Mucosa of rectum (tissue), 2 donors: ENCODE results near the gene KCTD5.

Experiments
- H3K27ac ChIP-seq, 2 donors: one replicate each; pipeline ENCODE4 v1.7.0; 2013; ENCODE audit warnings: inconsistent platforms in 2 of 2, low read depth in 2 of 2, low read length in 2 of 2
- H3K27me3 ChIP-seq, 2 donors: one replicate each; pipeline ENCODE4 v1.7.0; 2013; ENCODE audit warnings: low read length in 2 of 2; ENCODE audit not compliant: control insufficient read depth in 2 of 2, insufficient read depth in 2 of 2
- H3K36me3 ChIP-seq, 2 donors: one replicate each; pipeline ENCODE4 v1.7.0; 2013; ENCODE audit warnings: low read length in 2 of 2; ENCODE audit not compliant: control insufficient read depth in 2 of 2, insufficient read depth in 2 of 2
- H3K4me1 ChIP-seq, 2 donors: one replicate each; pipeline ENCODE4 v1.7.0; 2013; ENCODE audit warnings: low read length in 2 of 2, mild to moderate bottlenecking in 1 of 2; ENCODE audit not compliant: control insufficient read depth in 2 of 2, insufficient read depth in 2 of 2
- H3K4me3 ChIP-seq, 2 donors: one replicate each; pipeline ENCODE4 v1.7.0; 2013; ENCODE audit warnings: low read length in 2 of 2
- H3K9ac ChIP-seq, 2 donors: one replicate each; pipeline ENCODE4 v1.7.0; 2013; ENCODE audit warnings: low read length in 2 of 2, low read depth in 1 of 2, mild to moderate bottlenecking in 1 of 2
- H3K9me3 ChIP-seq, 2 donors: one replicate each; pipeline ENCODE4 v1.7.0; 2013; ENCODE audit warnings: low read length in 2 of 2; ENCODE audit not compliant: control insufficient read depth in 2 of 2
- donor health status: healthy.
- donor health status: Normal muscosa, but diverticular disease.

Gene KCTD5

GRCh38 chr16:2741168-2741567 is 58.8 kb downstream of the KCTD5 start:
- no peak overlapping the region for H3K4me3 ChIP-seq
- no peak overlapping the region for H3K9ac ChIP-seq
- no peaks in the 10 kb centered on the region for H3K9me3 ChIP-seq
- H3K4me1 ChIP-seq = no peaks in the 10 kb centered on the region
- H3K27ac ChIP-seq = no peak overlapping the region
- H3K27me3 ChIP-seq = no peaks in the 10 kb centered on the region
- no peaks in the 10 kb centered on the region for H3K36me3 ChIP-seq

- no peak overlapping the region for H3K27ac ChIP-seq
- no peaks in the 10 kb centered on the region for H3K9me3 ChIP-seq
- H3K4me3 ChIP-seq = no peak overlapping the region
- H3K4me1 ChIP-seq = no peaks in the 10 kb centered on the region
- H3K27me3 ChIP-seq = no peaks in the 10 kb centered on the region
- no peaks in the 10 kb centered on the region for H3K36me3 ChIP-seq
- no peak overlapping the region for H3K9ac ChIP-seq
Observed at GRCh38 chr16:2742323-2743006, 60.1 kb downstream of the KCTD5 start.

GRCh38 chr16:2743007-2743810 is 60.9 kb downstream of the KCTD5 start:
- Histone ChIP-seq H3K4me1 (no peaks in the 10 kb centered on the region), H3K4me3 (no peak overlapping the region), H3K27ac (no peak overlapping the region), H3K9me3 (no peaks in the 10 kb centered on the region), H3K9ac (no peak overlapping the region), H3K27me3 (no peaks in the 10 kb centered on the region), H3K36me3 (no peaks in the 10 kb centered on the region)

- Histone ChIP-seq H3K27me3 (no peaks in the 10 kb centered on the region), H3K4me3 (no peak overlapping the region), H3K4me1 (no peaks in the 10 kb centered on the region), H3K9ac (no peak overlapping the region), H3K27ac (no peak overlapping the region), H3K36me3 (no peaks in the 10 kb centered on the region), H3K9me3 (no peaks in the 10 kb centered on the region)
Observed at GRCh38 chr16:2744711-2745110, 62.4 kb downstream of the KCTD5 start.

GRCh38 chr16:2745116-2745890 is 63.0 kb downstream of the KCTD5 start:
- H3K27me3 ChIP-seq = no peaks in the 10 kb centered on the region
- no peak overlapping the region for H3K9ac ChIP-seq
- no peak overlapping the region for H3K27ac ChIP-seq
- no peaks in the 10 kb centered on the region for H3K9me3 ChIP-seq
- H3K4me1 ChIP-seq = no peaks in the 10 kb centered on the region
- H3K36me3 ChIP-seq = no peaks in the 10 kb centered on the region
- H3K4me3 ChIP-seq = no peak overlapping the region

- Histone ChIP-seq H3K9ac (no peak overlapping the region), H3K4me3 (no peak overlapping the region), H3K36me3 (no peaks in the 10 kb centered on the region), H3K4me1 (no peaks in the 10 kb centered on the region), H3K9me3 (no peaks in the 10 kb centered on the region), H3K27ac (no peak overlapping the region), H3K27me3 (no peaks in the 10 kb centered on the region)
Observed at GRCh38 chr16:2745961-2746360, 63.6 kb downstream of the KCTD5 start.

GRCh38 chr16:2748757-2749455 is 66.6 kb downstream of the KCTD5 start:
- Histone ChIP-seq H3K27me3 (no peaks in the 10 kb centered on the region), H3K9me3 (no peaks in the 10 kb centered on the region), H3K4me1 (peaks cover 4 to 7% of the 10 kb centered on the region in 2 donors), H3K27ac (no peak overlapping the region), H3K4me3 (no peak overlapping the region), H3K36me3 (no peaks in the 10 kb centered on the region), H3K9ac (no peak overlapping the region)

GRCh38 chr16:2749476-2749875 is 67.2 kb downstream of the KCTD5 start:
- no peaks in the 10 kb centered on the region for H3K9me3 ChIP-seq
- peaks cover 8 to 9% of the 10 kb centered on the region in 2 donors for H3K4me1 ChIP-seq
- H3K4me3 ChIP-seq = no peak overlapping the region
- H3K27ac ChIP-seq = no peak overlapping the region
- H3K27me3 ChIP-seq = no peaks in the 10 kb centered on the region
- H3K36me3 ChIP-seq = no peaks in the 10 kb centered on the region
- H3K9ac ChIP-seq = no peak overlapping the region

- Histone ChIP-seq H3K4me1 (peaks cover 13 to 14% of the 10 kb centered on the region in 2 donors), H3K4me3 (no peak overlapping the region), H3K36me3 (no peaks in the 10 kb centered on the region), H3K27ac (no peak overlapping the region), H3K9me3 (no peaks in the 10 kb centered on the region), H3K27me3 (no peaks in the 10 kb centered on the region), H3K9ac (no peak overlapping the region)
Observed at GRCh38 chr16:2749936-2750335, 67.6 kb downstream of the KCTD5 start.
